ENCODE data around the gene FAM107B.

DNA sequence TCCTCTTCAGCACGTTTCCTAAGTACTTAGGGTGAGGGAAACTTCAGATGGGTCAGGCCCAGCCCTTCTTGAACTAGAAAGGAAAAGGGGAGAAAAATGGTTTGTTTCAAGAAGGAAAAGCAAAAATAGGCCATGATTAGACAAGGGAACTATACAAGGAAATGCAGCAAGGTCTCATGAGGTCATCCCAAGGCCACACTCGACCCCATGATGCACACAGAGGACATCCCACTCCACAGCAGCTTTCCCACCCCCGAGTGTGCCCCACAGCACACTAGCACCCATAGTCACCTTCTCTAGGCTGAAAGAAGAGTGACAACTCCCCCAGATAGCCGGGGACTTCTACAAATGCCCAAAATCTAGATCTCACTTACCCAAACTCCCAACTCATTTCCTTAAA lies 173.4 kb downstream of the FAM107B start:
- TF ChIP-seq CTCF (tag by site-specific recombination; IDR thresholded peaks at IDR 0.05), result no peak
- no peak for TF ChIP-seq ZNF510 (tag by site-specific recombination; IDR thresholded peaks at IDR 0.05; ENCODE audit: insufficient replicate concordance)
- TF ChIP-seq, protein P1, sequence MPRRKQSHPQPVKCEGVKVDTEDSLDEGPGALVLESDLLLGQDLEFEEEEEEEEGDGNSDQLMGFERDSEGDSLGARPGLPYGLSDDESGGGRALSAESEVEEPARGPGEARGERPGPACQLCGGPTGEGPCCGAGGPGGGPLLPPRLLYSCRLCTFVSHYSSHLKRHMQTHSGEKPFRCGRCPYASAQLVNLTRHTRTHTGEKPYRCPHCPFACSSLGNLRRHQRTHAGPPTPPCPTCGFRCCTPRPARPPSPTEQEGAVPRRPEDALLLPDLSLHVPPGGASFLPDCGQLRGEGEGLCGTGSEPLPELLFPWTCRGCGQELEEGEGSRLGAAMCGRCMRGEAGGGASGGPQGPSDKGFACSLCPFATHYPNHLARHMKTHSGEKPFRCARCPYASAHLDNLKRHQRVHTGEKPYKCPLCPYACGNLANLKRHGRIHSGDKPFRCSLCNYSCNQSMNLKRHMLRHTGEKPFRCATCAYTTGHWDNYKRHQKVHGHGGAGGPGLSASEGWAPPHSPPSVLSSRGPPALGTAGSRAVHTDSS (tag by site-specific recombination; IDR thresholded peaks at IDR 0.05), result no peak
- TF ChIP-seq ZNF629 (tag by site-specific recombination; IDR thresholded peaks at IDR 0.05), result no peak
- TF ChIP-seq ZNF670 (tag by site-specific recombination; IDR thresholded peaks at IDR 0.05; ENCODE audit: low read depth), result no peak

Data from HEK293 (cell line).